HCT116 (cell line): ENCODE data around the gene MACROH2A2. TPM values are rescaled to one million over a fixed set of nuclear protein-coding genes. Genes with fewer than 3 reads are reported as not detected.

Source experiments
- ATAC-seq: fragments of 200-7000 bp; cut with Tn5 transposase; 2 replicates; pipeline ENCODE4 v1.9.1; 2020; ENCODE audit warnings: mild to moderate bottlenecking, moderate library complexity
- BruUV-seq: library from RNA; stranded (reverse); fragments of 400-500 nt; replicated peaks from 2 replicates; lab custom pipeline; 2021; lab: Mats Ljungman, UMichigan
- CTCF ChIA-PET: fragments of 300-600 bp; sonication (Branson Sonifier 250); formaldehyde crosslinking; loops from one replicate; lab custom pipeline; 2021; ENCODE audit warnings: antibody characterized with exemption; lab: Charles Lee
- POLR2A ChIA-PET: fragments of 300-600, 350-600 bp; sonication (Branson Sonifier 250); formaldehyde crosslinking; loops from one replicate; lab custom pipeline; 2021; ENCODE audit warnings: antibody characterized with exemption; lab: Charles Lee
- RAD21 ChIA-PET, 2 experiments: fragments of 300-600 bp; sonication (Branson Sonifier 250); formaldehyde crosslinking; loops; one replicate each; lab custom pipeline; 2023; ENCODE audit warnings: low total read pairs in 2 of 2; ENCODE audit not compliant: uncharacterized antibody in 2 of 2, unreplicated experiment in 2 of 2, low non-redundant PET in 1 of 2; lab: Charles Lee
- DNase-seq: peaks from one replicate; pipeline ENCODE4 v3.0.0-alpha.2; 2010; ENCODE audit warnings: low read depth, low spot score
- H2AFZ ChIP-seq: fragments of 200-600 bp; shearing (Covaris generic), sonication (generic); 2 replicates; pipeline ENCODE4 v1.6.1; 2017; ENCODE audit warnings: low read depth, mixed run types, mixed read lengths, antibody characterized with exemption, low read length; ENCODE audit not compliant: poor library complexity, severe bottlenecking
- H3K27ac ChIP-seq: 2 replicates; pipeline ENCODE4 v1.5.1; 2012; ENCODE audit warnings: low read depth, low read length
- H3K27me3 ChIP-seq: fragments of 200-600 bp; sonication (generic); 2 replicates; pipeline ENCODE4 v1.6.1; 2016; ENCODE audit warnings: mixed run types, low read length, mixed read lengths; ENCODE audit not compliant: insufficient read depth
- H3K36me3 ChIP-seq, 2 experiments: fragments of 200-500 bp in 1 of 2; fragments of 200-600 bp in 1 of 2; sonication (Bioruptor generic) in 1 of 2; sonication (generic) in 1 of 2; 2 replicates each; pipeline versions ENCODE4 v1.5.1 to v1.6.1; 2014 to 2016; ENCODE audit warnings: low read length in 2 of 2, inconsistent platforms in 1 of 2, mixed read lengths in 1 of 2, mixed run types in 1 of 2; ENCODE audit not compliant: insufficient read depth in 2 of 2, control insufficient read depth in 1 of 2
- H3K4me1 ChIP-seq, 2 experiments: fragments of 200-600 bp in 1 of 2; sonication (generic) in 1 of 2; 2 replicates each; pipeline versions ENCODE4 v1.5.1 to v1.6.1; 2012 to 2017; ENCODE audit warnings: low read length in 2 of 2, inconsistent platforms in 1 of 2, mild to moderate bottlenecking in 1 of 2, mixed read lengths in 1 of 2, mixed run types in 1 of 2, moderate library complexity in 1 of 2; ENCODE audit not compliant: insufficient read depth in 2 of 2, control insufficient read depth in 1 of 2
- H3K4me2 ChIP-seq: fragments of 200-600 bp; sonication (generic); 2 replicates; pipeline ENCODE4 v1.6.1; 2017; ENCODE audit warnings: mixed run types, low read length, mixed read lengths
- H3K4me3 ChIP-seq, 2 experiments: fragments of 200-600 bp in 1 of 2; sonication (generic) in 1 of 2; replicated peaks in 1 of 2; 2 replicates each; pipeline ENCODE4 v1.5.1; 2011 to 2016; ENCODE audit warnings: low read length in 2 of 2, control low read depth in 1 of 2, low read depth in 1 of 2, mild to moderate bottlenecking in 1 of 2, mixed read lengths in 1 of 2, mixed run types in 1 of 2
- H3K79me2 ChIP-seq: fragments of 200-600 bp; sonication (generic); 2 replicates; pipeline ENCODE4 v1.6.1; 2017; ENCODE audit warnings: mild to moderate bottlenecking, mixed run types, low read length, moderate library complexity, mixed read lengths; ENCODE audit not compliant: insufficient read depth
- H3K9ac ChIP-seq: fragments of 200-600 bp; sonication (generic); 2 replicates; pipeline ENCODE4 v1.6.1; 2016; ENCODE audit warnings: low read length, mixed read lengths
- H3K9me2 ChIP-seq: fragments of 200-600 bp; sonication (generic), shearing (Covaris generic); 2 replicates; pipeline ENCODE4 v1.6.1; 2017; ENCODE audit warnings: mixed run types, mild to moderate bottlenecking, moderate library complexity; ENCODE audit not compliant: insufficient read depth
- H3K9me3 ChIP-seq, 2 experiments: fragments of 200-500 bp in 1 of 2; fragments of 200-600 bp in 1 of 2; sonication (Bioruptor generic) in 1 of 2; sonication (generic) in 1 of 2; 2 replicates each; pipeline ENCODE4 v1.6.1; 2014 to 2017; ENCODE audit warnings: low read length in 2 of 2, mixed read lengths in 2 of 2, inconsistent platforms in 1 of 2, low read depth in 1 of 2, mild to moderate bottlenecking in 1 of 2, mixed run types in 1 of 2, moderate library complexity in 1 of 2; ENCODE audit not compliant: control insufficient read depth in 1 of 2, insufficient read depth in 1 of 2
- H4K20me1 ChIP-seq: fragments of 200-600 bp; sonication (generic), shearing (Covaris generic); 2 replicates; pipeline ENCODE4 v1.6.1; 2017; ENCODE audit warnings: mixed run types, mild to moderate bottlenecking, moderate library complexity; ENCODE audit not compliant: insufficient read depth
- CEBPB ChIP-seq: IDR thresholded peaks from 2 replicates; pipeline ENCODE4 v1.6.1; 2012; ENCODE audit warnings: low read depth
- CTCF ChIP-seq, 3 experiments: fragments of 200-600 bp in 1 of 3; sonication (generic) in 1 of 3; IDR thresholded peaks in 2 of 3; conservative IDR thresholded peaks in 1 of 3; 2 replicates each; pipeline ENCODE4 v1.5.1; 2012 to 2017; ENCODE audit warnings: low read depth in 2 of 3, low read length in 2 of 3, antibody characterized with exemption in 1 of 3, borderline replicate concordance in 1 of 3, control low read depth in 1 of 3, mild to moderate bottlenecking in 1 of 3, mixed read lengths in 1 of 3, mixed run types in 1 of 3, moderate library complexity in 1 of 3; ENCODE audit not compliant: insufficient read depth in 1 of 3
- EZH2phosphoT487 ChIP-seq: fragments of 200-600 bp; IDR thresholded peaks from 2 replicates; pipeline ENCODE4 v1.6.1; 2018; ENCODE audit warnings: antibody characterized with exemption, borderline replicate concordance
- FOSL1 ChIP-seq: IDR thresholded peaks from 2 replicates; pipeline ENCODE4 v1.6.1; 2012; ENCODE audit warnings: low read depth
- JUND ChIP-seq: IDR thresholded peaks from 2 replicates; pipeline ENCODE4 v1.6.1; 2012
- POLR2A ChIP-seq: IDR thresholded peaks from 2 replicates; pipeline ENCODE4 v1.7.0; 2011; ENCODE audit warnings: borderline replicate concordance; ENCODE audit not compliant: insufficient read depth, insufficient read length; ENCODE audit errors: extremely low read depth
- POLR2AphosphoS5 ChIP-seq: IDR thresholded peaks from 2 replicates; pipeline ENCODE4 v1.6.1; 2011; ENCODE audit warnings: mild to moderate bottlenecking, low read depth, low read length, moderate library complexity
- RAD21 ChIP-seq: IDR thresholded peaks from 2 replicates; pipeline ENCODE4 v1.6.1; 2012; ENCODE audit warnings: low read depth, mild to moderate bottlenecking
- SP1 ChIP-seq: IDR thresholded peaks from 2 replicates; pipeline ENCODE4 v1.6.1; 2012; ENCODE audit warnings: low read depth
- TCF7L2 ChIP-seq: IDR thresholded peaks from 2 replicates; pipeline ENCODE4 v1.7.0; 2011; ENCODE audit warnings: borderline replicate concordance, inconsistent platforms; ENCODE audit not compliant: insufficient read depth, insufficient read length; ENCODE audit errors: extremely low read depth
- YY1 ChIP-seq: IDR thresholded peaks from 2 replicates; pipeline ENCODE4 v1.6.1; 2011; ENCODE audit warnings: low read length, low read depth, moderate library complexity, mild to moderate bottlenecking; ENCODE audit not compliant: insufficient replicate concordance; ENCODE audit errors: extremely low read depth
- ZBTB33 ChIP-seq: IDR thresholded peaks from 2 replicates; pipeline ENCODE4 v1.6.1; 2011; ENCODE audit warnings: mild to moderate bottlenecking, low read length, moderate library complexity; ENCODE audit not compliant: insufficient replicate concordance; ENCODE audit errors: extremely low read depth
- ZFX ChIP-seq: fragments of 450-650 bp; IDR thresholded peaks from 2 replicates; pipeline ENCODE4 v1.6.1; 2017
- ZNF274 ChIP-seq: fragments of 200-500 bp; sonication (Bioruptor generic); IDR thresholded peaks from 2 replicates; pipeline ENCODE4 v1.6.1; 2014; ENCODE audit warnings: mild to moderate bottlenecking, low read depth, low read length, inconsistent platforms
- intact Hi-C: fragments of 100-400 bp; cut with micrococcal nuclease; formaldehyde crosslinking; loops from 2 replicates; pipeline ENCODE4 v1.10.0; 2022
- total RNA-seq: library from RNA; stranded (reverse); gene quantifications from one replicate; pipeline ENCODE4 v1.2.1, GENCODE V29; 2021; ENCODE audit not compliant: unreplicated experiment

Gene MACROH2A2
- total RNA-seq, 1 experiment from 2014 or later: 41.4 TPM

GRCh38 chr10:70119623-70120022, 67.0 kb downstream of the MACROH2A2 start:
- Histone ChIP-seq H4K20me1 (no peaks in the 10 kb centered on the region), H3K9me3 (no peaks in the 10 kb centered on the region), H3K27ac (no peak overlapping the region), H3K79me2 (peaks cover 5% of the 10 kb centered on the region), H3K9me2 (no peaks in the 10 kb centered on the region), H3K36me3 (peaks cover 9 to 46% of the 10 kb centered on the region in 2 experiments; a peak in 3 of 4 replicates), H3K4me3 (no peak overlapping the region), H3K9ac (no peak overlapping the region), H3K4me2 (no peak overlapping the region), H3K27me3 (no peaks in the 10 kb centered on the region), H2AFZ (no peak overlapping the region), H3K4me1 (no peaks in the 10 kb centered on the region; a peak in 1 of 4 replicates)
- ATAC-seq (no peak), DNase-seq (no peak)
- intact Hi-C loops: no loop called here
- BruUV-seq: no TSS peak
- POLR2A ChIA-PET: no interaction called here
- CTCF ChIA-PET: interaction anchor here (2.4 to 2.5 kb wide), 2 partner anchors 27 to 268 kb away, joined by 6 to 10 read pairs; partner anchors contain the start of gene TYSND1
- RAD21 ChIA-PET: no interaction called here
- no peak for TF ChIP-seq CTCF (IDR thresholded peaks at IDR 0.05 in 2 of 3, conservative IDR thresholded peaks at IDR 0.05 in 1 of 3; ENCODE audit: borderline replicate concordance in 1 of 3, insufficient read depth in 1 of 3, low read depth in 2 of 3, low read length in 2 of 3)
- no peak for TF ChIP-seq ZNF274
- no peak for TF ChIP-seq RAD21
- TF ChIP-seq YY1: no peak
- TF ChIP-seq FOSL1: no peak
- TF ChIP-seq ZFX: no peak
- TF ChIP-seq EZH2phosphoT487: no peak

GRCh38 chr10:70120417-70120816, 67.8 kb downstream of the MACROH2A2 start:
- DNase-seq (no peak), ATAC-seq (no peak)
- ChIA-PET POLR2A (no interaction called here), CTCF (no interaction called here), RAD21 (no interaction called here)
- Histone ChIP-seq H3K4me2 (no peak overlapping the region), H3K9me3 (no peaks in the 10 kb centered on the region), H3K27me3 (no peaks in the 10 kb centered on the region), H3K4me1 (peaks cover 0 to 7% of the 10 kb centered on the region in 2 experiments; a peak in 1 of 4 replicates), H3K4me3 (no peak overlapping the region), H3K79me2 (peaks cover 9% of the 10 kb centered on the region), H2AFZ (no peak overlapping the region), H3K36me3 (peaks cover 7 to 38% of the 10 kb centered on the region in 2 experiments; a peak in 3 of 4 replicates), H4K20me1 (no peaks in the 10 kb centered on the region), H3K9me2 (no peaks in the 10 kb centered on the region), H3K9ac (no peak overlapping the region), H3K27ac (no peak overlapping the region)
- TF ChIP-seq EZH2phosphoT487: no peak
- TF ChIP-seq POLR2A: no peak
- no peak for TF ChIP-seq POLR2AphosphoS5
- TF ChIP-seq ZBTB33: no peak
- no peak for TF ChIP-seq CEBPB
- TF ChIP-seq JUND: no peak
- no peak for TF ChIP-seq TCF7L2
- no peak for TF ChIP-seq SP1
- intact Hi-C loops: no loop called here
- no TSS peak for BruUV-seq
